PC-9 (cell line): ENCODE data around the gene TGFBR2. TPM values are rescaled to one million over a fixed set of nuclear protein-coding genes. Genes with fewer than 3 reads are reported as not detected.

Source experiments
- BruUV-seq: library from RNA; stranded (reverse); fragments of 400-500 nt; replicated peaks from 2 replicates; lab custom pipeline; 2021; lab: Mats Ljungman, UMichigan
- CTCF ChIA-PET: fragments of 300-600 bp; sonication (Branson Sonifier 250); formaldehyde crosslinking; loops from one replicate; lab custom pipeline; 2022; ENCODE audit warnings: antibody characterized with exemption; lab: Charles Lee
- POLR2A ChIA-PET: fragments of 300-600 bp; sonication (Branson Sonifier 250); formaldehyde crosslinking; loops from one replicate; lab custom pipeline; 2022; ENCODE audit warnings: antibody characterized with exemption; ENCODE audit not compliant: unreplicated experiment; lab: Charles Lee
- DNase-seq, 2 experiments: peaks; one replicate each; pipeline versions ENCODE4 v3.0.0 to v3.0.0-alpha.2; 2015 to 2022; ENCODE audit warnings: mixed read lengths in 1 of 2
- H2AFZ ChIP-seq: fragments of 200-600 bp; sonication (generic); 2 replicates; pipeline ENCODE4 v1.8.1; 2017; ENCODE audit warnings: antibody characterized with exemption
- H3F3A ChIP-seq: fragments of 200-600 bp; sonication (generic); 2 replicates; pipeline ENCODE4 v1.8.1; 2017; ENCODE audit warnings: antibody characterized with exemption, mild to moderate bottlenecking, low read depth; ENCODE audit not compliant: insufficient read depth
- H3K27ac ChIP-seq: fragments of 200-600 bp; sonication (generic); 2 replicates; pipeline ENCODE4 v1.6.1; 2016; ENCODE audit warnings: mixed run types
- H3K27me3 ChIP-seq: fragments of 200-600 bp; sonication (generic); 2 replicates; pipeline ENCODE4 v1.6.1; 2016; ENCODE audit warnings: low read depth, mixed run types; ENCODE audit not compliant: insufficient read depth
- H3K36me3 ChIP-seq: fragments of 200-600 bp; sonication (generic); 2 replicates; pipeline ENCODE4 v1.6.1; 2016; ENCODE audit warnings: low read depth, mixed run types
- H3K4me1 ChIP-seq: fragments of 200-600 bp; sonication (generic); replicated peaks from 2 replicates; pipeline ENCODE4 v1.6.1; 2016; ENCODE audit warnings: mixed run types; ENCODE audit not compliant: insufficient read depth
- H3K4me2 ChIP-seq: fragments of 200-600 bp; sonication (generic); 2 replicates; pipeline ENCODE4 v1.6.1; 2017; ENCODE audit warnings: mixed run types
- H3K4me3 ChIP-seq: fragments of 200-600 bp; sonication (generic); 2 replicates; pipeline ENCODE4 v1.6.1; 2016; ENCODE audit warnings: mixed run types
- H3K79me2 ChIP-seq: fragments of 200-600 bp; sonication (generic); 2 replicates; pipeline ENCODE4 v1.6.1; 2017; ENCODE audit warnings: low read depth, mixed run types
- H3K9me2 ChIP-seq: fragments of 200-600 bp; sonication (generic); 2 replicates; pipeline ENCODE4 v1.8.1; 2017; ENCODE audit warnings: mild to moderate bottlenecking; ENCODE audit not compliant: insufficient read depth
- H3K9me3 ChIP-seq: fragments of 200-600 bp; sonication (generic); 2 replicates; pipeline ENCODE4 v1.8.1; 2016; ENCODE audit warnings: low read depth; ENCODE audit not compliant: insufficient read depth
- H4K20me1 ChIP-seq: fragments of 200-600 bp; sonication (generic); 2 replicates; pipeline ENCODE4 v1.8.1; 2017; ENCODE audit not compliant: insufficient read depth
- EZH2 ChIP-seq: fragments of 200-600 bp; sonication (generic); IDR thresholded peaks from 2 replicates; pipeline ENCODE4 v1.8.0; 2017; ENCODE audit warnings: antibody characterized with exemption, low read depth
- intact Hi-C: fragments of 100-400 bp; cut with micrococcal nuclease; formaldehyde crosslinking; loops from one replicate; pipeline ENCODE4 v1.10.0; 2022; ENCODE audit not compliant: unreplicated experiment
- total RNA-seq: library from RNA; stranded (reverse); gene quantifications from 2 replicates; pipeline ENCODE4 v1.2.3, GENCODE V29; 2021
- TF ChIP-seq, protein P1 (sequence below): fragments of 200-600 bp; sonication (generic); conservative IDR thresholded peaks from 2 replicates; pipeline ENCODE4 v1.6.1; 2017; ENCODE audit warnings: mixed run types, antibody characterized with exemption, mild to moderate bottlenecking, moderate library complexity

TGFBR2 gene
- total RNA-seq, 1 experiment from 2014 or later, result 33.6 TPM

DNA sequence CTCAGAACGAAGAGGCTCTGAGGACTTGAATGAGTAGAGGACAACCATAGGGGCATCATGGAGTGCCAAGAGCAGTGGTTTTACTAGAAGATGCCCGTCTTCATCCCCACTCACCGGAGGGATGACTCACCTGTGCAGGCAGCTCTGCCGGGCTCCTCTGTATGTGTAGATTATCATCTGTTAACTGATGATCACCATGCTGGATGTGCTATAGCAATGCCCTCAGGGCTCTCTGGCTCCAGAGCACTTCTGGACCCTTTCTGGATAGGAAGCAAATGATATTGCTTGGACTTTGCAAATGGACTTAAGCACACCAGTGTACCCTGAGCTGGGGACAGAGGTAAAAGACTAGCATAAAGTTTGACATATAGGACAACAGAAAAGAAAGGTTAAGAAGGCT, 10.2 kb upstream of the TGFBR2 start:
- no peaks in the 10 kb centered on the region for H3K27me3 ChIP-seq
- H3K4me2 ChIP-seq, result no peak overlapping the region
- no peaks in the 10 kb centered on the region for H3K9me2 ChIP-seq
- H3K79me2 ChIP-seq, result no peaks in the 10 kb centered on the region
- intact Hi-C loops, result loop anchor here (2.0 kb wide), 1 partner anchor 93 kb away; no protein-coding TSS in a partner anchor
- H3F3A ChIP-seq, result peaks cover 19% of the 10 kb centered on the region
- no peak overlapping the region for H2AFZ ChIP-seq
- H3K4me1 ChIP-seq, result peaks cover 23% of the 10 kb centered on the region
- DNase-seq, result peak in 1 of 2 experiments; percentile 36
- no peak overlapping the region for H3K4me3 ChIP-seq
- no TSS peak for BruUV-seq
- peak overlapping the region; percentile 80 for H3K27ac ChIP-seq
- no peaks in the 10 kb centered on the region; the same call in none of the 2 replicates for H3K9me3 ChIP-seq
- no peak for TF ChIP-seq EZH2
- TF ChIP-seq, protein P1, sequence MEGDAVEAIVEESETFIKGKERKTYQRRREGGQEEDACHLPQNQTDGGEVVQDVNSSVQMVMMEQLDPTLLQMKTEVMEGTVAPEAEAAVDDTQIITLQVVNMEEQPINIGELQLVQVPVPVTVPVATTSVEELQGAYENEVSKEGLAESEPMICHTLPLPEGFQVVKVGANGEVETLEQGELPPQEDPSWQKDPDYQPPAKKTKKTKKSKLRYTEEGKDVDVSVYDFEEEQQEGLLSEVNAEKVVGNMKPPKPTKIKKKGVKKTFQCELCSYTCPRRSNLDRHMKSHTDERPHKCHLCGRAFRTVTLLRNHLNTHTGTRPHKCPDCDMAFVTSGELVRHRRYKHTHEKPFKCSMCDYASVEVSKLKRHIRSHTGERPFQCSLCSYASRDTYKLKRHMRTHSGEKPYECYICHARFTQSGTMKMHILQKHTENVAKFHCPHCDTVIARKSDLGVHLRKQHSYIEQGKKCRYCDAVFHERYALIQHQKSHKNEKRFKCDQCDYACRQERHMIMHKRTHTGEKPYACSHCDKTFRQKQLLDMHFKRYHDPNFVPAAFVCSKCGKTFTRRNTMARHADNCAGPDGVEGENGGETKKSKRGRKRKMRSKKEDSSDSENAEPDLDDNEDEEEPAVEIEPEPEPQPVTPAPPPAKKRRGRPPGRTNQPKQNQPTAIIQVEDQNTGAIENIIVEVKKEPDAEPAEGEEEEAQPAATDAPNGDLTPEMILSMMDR, result no peak
- CTCF ChIA-PET, result no interaction called here
- no peaks in the 10 kb centered on the region for H3K36me3 ChIP-seq
- POLR2A ChIA-PET, result no interaction called here
- H4K20me1 ChIP-seq, result no peaks in the 10 kb centered on the region

DNA sequence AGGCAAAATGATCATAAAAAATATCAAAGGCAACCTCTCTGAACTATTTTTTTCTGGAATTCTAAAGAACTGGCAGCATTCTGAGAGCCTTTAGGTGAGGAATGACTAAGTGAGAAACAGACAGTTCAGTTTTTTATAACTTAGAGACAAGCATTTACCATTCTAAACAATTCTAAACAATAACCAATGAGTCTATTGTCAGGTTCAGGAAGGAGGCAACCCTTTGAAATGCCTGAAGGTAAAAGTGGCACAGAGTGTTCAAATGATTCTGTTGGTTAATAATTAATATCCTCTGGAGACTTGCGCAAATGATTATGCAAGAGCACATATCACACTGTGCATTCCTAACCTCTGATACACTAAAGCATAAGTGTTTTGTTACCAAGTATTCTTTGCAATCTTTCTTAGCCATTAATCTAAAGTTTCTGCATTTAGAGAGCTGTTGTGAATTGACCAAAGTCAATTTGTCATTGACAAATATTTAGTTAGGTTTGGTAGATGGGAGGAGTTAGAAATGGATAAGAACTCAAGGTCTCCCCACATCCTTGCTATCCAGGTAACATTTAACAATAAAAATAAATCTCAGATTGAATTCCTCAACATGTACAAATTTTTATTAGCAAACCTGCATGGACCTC, 9.2 kb upstream of the TGFBR2 start:
- peak; percentile 47 to 94 for DNase-seq
- no peak for TF ChIP-seq EZH2
- TF ChIP-seq, protein P1, result no peak
- H3K4me2 ChIP-seq, result peak overlapping the region; percentile 41
- H3K79me2 ChIP-seq, result no peaks in the 10 kb centered on the region
- H3K9me3 ChIP-seq, result no peaks in the 10 kb centered on the region; the same call in none of the 2 replicates
- peak overlapping the region; percentile 80 for H3K27ac ChIP-seq
- peaks cover 23% of the 10 kb centered on the region for H3K4me1 ChIP-seq
- no peaks in the 10 kb centered on the region for H4K20me1 ChIP-seq
- no peaks in the 10 kb centered on the region for H3K36me3 ChIP-seq
- H3F3A ChIP-seq, result peaks cover 19% of the 10 kb centered on the region
- H3K4me3 ChIP-seq, result no peak overlapping the region
- H3K9me2 ChIP-seq, result no peaks in the 10 kb centered on the region
- ChIA-PET POLR2A (interaction anchor here (0.6 to 0.7 kb wide), 2 partner anchors 59 to 62 kb away, joined by 5 to 13 read pairs; no protein-coding TSS in a partner anchor), CTCF (interaction anchor here (1.0 kb wide), 1 partner anchor 59 kb away, joined by 3 read pairs; no protein-coding TSS in a partner anchor)
- H2AFZ ChIP-seq, result no peak overlapping the region
- no peaks in the 10 kb centered on the region for H3K27me3 ChIP-seq
- BruUV-seq, result no TSS peak
- intact Hi-C loops, result loop anchor here (1.0 to 2.0 kb wide), 3 partner anchors 58 to 92 kb away; no protein-coding TSS in a partner anchor

- Histone ChIP-seq H3K4me3 (no peak overlapping the region), H3K27ac (peak overlapping the region; percentile 80), H3F3A (peaks cover 19% of the 10 kb centered on the region), H3K9me2 (no peaks in the 10 kb centered on the region), H3K79me2 (no peaks in the 10 kb centered on the region), H4K20me1 (no peaks in the 10 kb centered on the region), H3K9me3 (no peaks in the 10 kb centered on the region; the same call in none of the 2 replicates), H3K36me3 (no peaks in the 10 kb centered on the region), H3K4me1 (peaks cover 23% of the 10 kb centered on the region), H2AFZ (no peak overlapping the region), H3K4me2 (peak overlapping the region; percentile 41), H3K27me3 (no peaks in the 10 kb centered on the region)
- CTCF ChIA-PET, result interaction anchor here (1.0 kb wide), 1 partner anchor 59 kb away, joined by 3 read pairs; no protein-coding TSS in a partner anchor
- BruUV-seq, result no TSS peak
- DNase-seq, result no peak
- intact Hi-C loops, result loop anchor here (1.0 to 2.0 kb wide), 3 partner anchors 58 to 91 kb away; no protein-coding TSS in a partner anchor
- TF ChIP-seq, protein P1, result no peak
- TF ChIP-seq EZH2, result no peak
- POLR2A ChIA-PET, result interaction anchor here (0.6 to 0.7 kb wide), 2 partner anchors 59 to 62 kb away, joined by 5 to 13 read pairs; no protein-coding TSS in a partner anchor
Observed at GRCh38 chr3:30597769-30598134, 8.6 kb upstream of the TGFBR2 start.
